ENCODE measurements around the gene DUS4L. TPM values are rescaled to one million over a fixed set of nuclear protein-coding genes. Genes with fewer than 3 reads are reported as not detected.

Gene DUS4L
- total and polyA plus RNA-seq, 2 of the 13 experiments (the other 11 are each of a cell fraction or from before 2014, with no cell fraction given), result 5.6 to 9.8 TPM

DNA sequence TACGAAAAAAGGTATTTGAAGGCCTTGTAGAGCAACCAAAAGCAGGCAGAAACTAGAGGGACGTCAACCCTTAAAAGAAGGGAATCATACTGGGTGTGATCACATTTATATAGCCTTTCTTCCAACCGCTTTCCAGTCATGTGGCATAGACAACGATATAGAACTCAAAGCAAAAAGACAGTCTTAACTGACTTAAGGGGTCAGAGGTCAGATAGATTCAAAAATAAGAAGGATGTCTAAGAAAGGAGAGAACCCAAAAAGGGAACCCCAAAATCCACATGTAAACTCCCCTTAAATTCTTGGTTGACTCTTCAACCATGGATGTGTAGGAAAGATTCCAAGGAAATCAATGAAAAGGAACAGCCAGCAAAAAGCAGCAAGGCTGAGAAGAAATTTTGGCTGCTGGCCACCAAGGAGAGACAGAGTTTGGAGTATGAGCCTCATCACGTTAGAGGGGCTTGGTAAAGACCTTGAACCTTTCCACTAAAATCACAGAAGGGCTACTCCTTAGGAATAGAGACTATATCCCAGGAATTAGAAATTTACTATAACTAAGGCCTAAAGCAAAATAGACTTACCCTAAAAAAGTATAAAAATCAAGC lies 24.9 kb downstream of the DUS4L start:
- Histone ChIP-seq H2AFZ (ENCODE audit: low read length) (no peak overlapping the region), H3K27me3 (ENCODE audit: control insufficient read depth in 1 of 2, insufficient read depth in 2 of 2, low read length in 2 of 2) (no peaks in the 10 kb centered on the region), H4K20me1 (ENCODE audit: insufficient read depth, low read length) (no peaks in the 10 kb centered on the region), H3K79me2 (ENCODE audit: insufficient read depth, low read length) (no peaks in the 10 kb centered on the region), H3K9ac (ENCODE audit: insufficient read depth, low read depth, low read length) (no peak overlapping the region), H3K36me3 (replicated peaks in 1 of 2; ENCODE audit: control insufficient read depth in 1 of 2, insufficient read depth in 2 of 2, low read length in 2 of 2) (peaks cover 0 to 12% of the 10 kb centered on the region in 2 experiments; a peak in 1 of 5 replicates), H3K27ac (ENCODE audit: extremely low read length, insufficient read depth, low read length) (no peak overlapping the region), H3K9me3 (ENCODE audit: low read length) (no peaks in the 10 kb centered on the region), H3K4me3 (replicated peaks in 1 of 3; ENCODE audit: insufficient read depth in 1 of 3, low read depth in 2 of 3, low read length in 3 of 3) (no peak overlapping the region), H3K4me1 (ENCODE audit: insufficient read depth, low read length) (no peaks in the 10 kb centered on the region), H3K4me2 (ENCODE audit: low read depth, low read length) (no peak overlapping the region)
- POLR2A ChIA-PET, result no interaction called here
- DNase-seq (ENCODE audit: low spot score), result no peak
- BruUV-seq (replicated peaks), result no TSS peak
- WGBS (ENCODE audit: low lambda C conversion rate), result 97% methylated on average over 5 of the region's 5 CpGs
- in situ Hi-C loops (cut with HindIII; ENCODE audit: extremely low pct_ligation_motif_present, low pct_unique_long_range_greater_than_20kb) (no loop called here), intact Hi-C loops (cut with micrococcal nuclease; ENCODE audit: unreplicated experiment) (no loop called here)
- no peak for FAIRE-seq
- CTCF ChIA-PET (ENCODE audit: low intra/inter-chr PET ratio, low total read pairs), result no interaction called here
- no peak for ATAC-seq
- TF ChIP-seq TP53 (CRISPR knock-in tag; conservative IDR thresholded peaks at IDR 0.05) (no peak), KLF6 (CRISPR knock-in tag; IDR thresholded peaks at IDR 0.05) (no peak), ZNF205 (CRISPR knock-in tag; IDR thresholded peaks at IDR 0.05) (no peak), ZNF281 (CRISPR knock-in tag; IDR thresholded peaks at IDR 0.05; ENCODE audit: borderline replicate concordance) (no peak), ZBTB34 (CRISPR knock-in tag; IDR thresholded peaks at IDR 0.05) (no peak), ZNF704 (CRISPR knock-in tag; IDR thresholded peaks at IDR 0.05; ENCODE audit: borderline replicate concordance) (no peak), ZNF678 (CRISPR knock-in tag; IDR thresholded peaks at IDR 0.05) (no peak), SSRP1 (CRISPR knock-in tag; IDR thresholded peaks at IDR 0.05) (no peak)
- TF ChIP-seq, protein P1, sequence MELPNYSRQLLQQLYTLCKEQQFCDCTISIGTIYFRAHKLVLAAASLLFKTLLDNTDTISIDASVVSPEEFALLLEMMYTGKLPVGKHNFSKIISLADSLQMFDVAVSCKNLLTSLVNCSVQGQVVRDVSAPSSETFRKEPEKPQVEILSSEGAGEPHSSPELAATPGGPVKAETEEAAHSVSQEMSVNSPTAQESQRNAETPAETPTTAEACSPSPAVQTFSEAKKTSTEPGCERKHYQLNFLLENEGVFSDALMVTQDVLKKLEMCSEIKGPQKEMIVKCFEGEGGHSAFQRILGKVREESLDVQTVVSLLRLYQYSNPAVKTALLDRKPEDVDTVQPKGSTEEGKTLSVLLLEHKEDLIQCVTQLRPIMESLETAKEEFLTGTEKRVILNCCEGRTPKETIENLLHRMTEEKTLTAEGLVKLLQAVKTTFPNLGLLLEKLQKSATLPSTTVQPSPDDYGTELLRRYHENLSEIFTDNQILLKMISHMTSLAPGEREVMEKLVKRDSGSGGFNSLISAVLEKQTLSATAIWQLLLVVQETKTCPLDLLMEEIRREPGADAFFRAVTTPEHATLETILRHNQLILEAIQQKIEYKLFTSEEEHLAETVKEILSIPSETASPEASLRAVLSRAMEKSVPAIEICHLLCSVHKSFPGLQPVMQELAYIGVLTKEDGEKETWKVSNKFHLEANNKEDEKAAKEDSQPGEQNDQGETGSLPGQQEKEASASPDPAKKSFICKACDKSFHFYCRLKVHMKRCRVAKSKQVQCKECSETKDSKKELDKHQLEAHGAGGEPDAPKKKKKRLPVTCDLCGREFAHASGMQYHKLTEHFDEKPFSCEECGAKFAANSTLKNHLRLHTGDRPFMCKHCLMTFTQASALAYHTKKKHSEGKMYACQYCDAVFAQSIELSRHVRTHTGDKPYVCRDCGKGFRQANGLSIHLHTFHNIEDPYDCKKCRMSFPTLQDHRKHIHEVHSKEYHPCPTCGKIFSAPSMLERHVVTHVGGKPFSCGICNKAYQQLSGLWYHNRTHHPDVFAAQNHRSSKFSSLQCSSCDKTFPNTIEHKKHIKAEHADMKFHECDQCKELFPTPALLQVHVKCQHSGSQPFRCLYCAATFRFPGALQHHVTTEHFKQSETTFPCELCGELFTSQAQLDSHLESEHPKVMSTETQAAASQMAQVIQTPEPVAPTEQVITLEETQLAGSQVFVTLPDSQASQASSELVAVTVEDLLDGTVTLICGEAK (IDR thresholded peaks at IDR 0.05), result no peak
- TF ChIP-seq, protein P1 (CRISPR knock-in tag; IDR thresholded peaks at IDR 0.05), result no peak
